GM19438 (cell line): ENCODE measurements around the gene HYOU1.
"Not testable (repeated sequence)": the region's sequence is repeated elsewhere in the genome, so short reads cannot be mapped to it uniquely, and the experiment has no call there.

Experiments
- ATAC-seq: cut with Tn5 transposase; IDR thresholded peaks from one replicate; pipeline ENCODE4 v1.9.1; 2021; ENCODE audit warnings: low read depth; ENCODE audit not compliant: unreplicated experiment

HYOU1 gene

GRCh38 chr11:119024430-119025098, 32.4 kb downstream of the HYOU1 start:
- ATAC-seq = no peak

GRCh38 chr11:119023741-119024140, 33.3 kb downstream of the HYOU1 start:
- no peak for ATAC-seq

GRCh38 chr11:119021631-119022030, 35.4 kb downstream of the HYOU1 start:
- no peak for ATAC-seq

GRCh38 chr11:119019996-119020395, 37.0 kb downstream of the HYOU1 start:
- no peak for ATAC-seq

- peak; percentile 85 for ATAC-seq
These were observed 38.7 kb downstream of the HYOU1 start, which contains the start of the genes RPS25 and TRAPPC4 for GRCh38 chr11:119018074-119018938. Gene RPS25, minus strand, starts transcription at chr11:119018343. Its CDS starts 59 bp downstream, at chr11:119018284. Gene TRAPPC4, plus strand, starts transcription at chr11:119018766. Its CDS starts 30 bp downstream, at chr11:119018796.

GRCh38 chr11:119017377-119017776, 39.6 kb downstream of the HYOU1 start:
- ATAC-seq = not testable (repeated sequence)

- ATAC-seq = no peak
These were observed 40.6 kb downstream of the HYOU1 start for GRCh38 chr11:119016216-119017009.

- no peak for ATAC-seq
These were observed 41.9 kb downstream of the HYOU1 start for GRCh38 chr11:119015054-119015611.

GRCh38 chr11:119014209-119014924, 42.6 kb downstream of the HYOU1 start:
- ATAC-seq = no peak

- no peak for ATAC-seq
These were observed 44.3 kb downstream of the HYOU1 start for GRCh38 chr11:119012629-119013170.

GRCh38 chr11:119011476-119012053, 45.4 kb downstream of the HYOU1 start:
- ATAC-seq = no peak

- no peak for ATAC-seq
These were observed 50.3 kb downstream of the HYOU1 start for GRCh38 chr11:119006656-119007055.

- no peak for ATAC-seq
These were observed 56.1 kb downstream of the HYOU1 start for GRCh38 chr11:119000906-119001305.

- ATAC-seq = no peak
These were observed 58.2 kb downstream of the HYOU1 start for GRCh38 chr11:118998822-118999221.

- ATAC-seq = no peak
These were observed 58.7 kb downstream of the HYOU1 start for GRCh38 chr11:118998388-118998717.

- ATAC-seq = peak; percentile 93
These were observed 59.2 kb downstream of the HYOU1 start, which contains the start of gene CENATAC for GRCh38 chr11:118997627-118998387. Gene CENATAC, plus strand, starts transcription at chr11:118998138. Its CDS starts 60 bp downstream, at chr11:118998198.

GRCh38 chr11:118996926-118997626, 59.9 kb downstream of the HYOU1 start:
- ATAC-seq = peak; percentile 24
